GM08714 (cell line): Measurements from ENCODE around the gene FAM151A.

Source experiments
- H3K4me3 ChIP-seq: fragments of 200-500 bp; sonication (Bioruptor generic); 2 replicates; pipeline ENCODE4 v1.5.1; 2014; ENCODE audit warnings: mild to moderate bottlenecking, low read length, inconsistent platforms
- ZNF274 ChIP-seq: IDR thresholded peaks from 2 replicates; pipeline ENCODE4 v1.6.1; 2012; ENCODE audit warnings: mild to moderate bottlenecking, low read depth, low read length

FAM151A gene

GRCh38 chr1:54603241-54603640, 20.1 kb downstream of the FAM151A start:
- no peak overlapping the region for H3K4me3 ChIP-seq
- TF ChIP-seq ZNF274: no peak

GRCh38 chr1:54602554-54602953, 20.8 kb downstream of the FAM151A start:
- no peak overlapping the region for H3K4me3 ChIP-seq

GRCh38 chr1:54601730-54602129, 21.6 kb downstream of the FAM151A start:
- TF ChIP-seq ZNF274: no peak
- H3K4me3 ChIP-seq: no peak overlapping the region

More at GRCh38 chr1:54602554-54602953, 20.8 kb downstream of the FAM151A start:
- TF ChIP-seq ZNF274: no peak

GRCh38 chr1:54600947-54601721, 22.2 kb downstream of the FAM151A start:
- no peak overlapping the region for H3K4me3 ChIP-seq
- no peak for TF ChIP-seq ZNF274

GRCh38 chr1:54599211-54599823, 24.0 kb downstream of the FAM151A start:
- no peak overlapping the region for H3K4me3 ChIP-seq
- no peak for TF ChIP-seq ZNF274

GRCh38 chr1:54597455-54598030, 25.8 kb downstream of the FAM151A start:
- H3K4me3 ChIP-seq: no peak overlapping the region
- no peak for TF ChIP-seq ZNF274

GRCh38 chr1:54596756-54597155, 26.6 kb downstream of the FAM151A start:
- no peak overlapping the region for H3K4me3 ChIP-seq
- TF ChIP-seq ZNF274: no peak

GRCh38 chr1:54595956-54596498, 27.3 kb downstream of the FAM151A start:
- no peak overlapping the region for H3K4me3 ChIP-seq
- no peak for TF ChIP-seq ZNF274

- H3K4me3 ChIP-seq: no peak overlapping the region
- TF ChIP-seq ZNF274: no peak
These were observed 28.9 kb downstream of the FAM151A start for GRCh38 chr1:54594463-54594862.

- no peak overlapping the region for H3K4me3 ChIP-seq
- no peak for TF ChIP-seq ZNF274
These were observed 29.7 kb downstream of the FAM151A start for GRCh38 chr1:54593571-54594160.

- TF ChIP-seq ZNF274: no peak
- no peak overlapping the region for H3K4me3 ChIP-seq
These were observed 32.1 kb downstream of the FAM151A start for GRCh38 chr1:54591127-54591756.

GRCh38 chr1:54588377-54588776, 34.9 kb downstream of the FAM151A start:
- no peak overlapping the region for H3K4me3 ChIP-seq
- no peak for TF ChIP-seq ZNF274

- no peak overlapping the region for H3K4me3 ChIP-seq
- no peak for TF ChIP-seq ZNF274
These were observed 37.9 kb downstream of the FAM151A start for GRCh38 chr1:54585181-54586066.

- H3K4me3 ChIP-seq: no peak overlapping the region
- TF ChIP-seq ZNF274: no peak
These were observed 38.8 kb downstream of the FAM151A start for GRCh38 chr1:54584575-54584974.
